ENCODE results near the gene RAB8B.

Gene RAB8B

GRCh38 chr15:63260791-63261190 lies 71.4 kb downstream of the RAB8B start:
- no peak for DNase-seq (ENCODE audit: low read depth in 2 of 2, low spot score in 1 of 2)

- DNase-seq (ENCODE audit: low read depth in 2 of 2, low spot score in 1 of 2): no peak
Measured at GRCh38 chr15:63261311-63261710, 71.9 kb downstream of the RAB8B start.

- DNase-seq (ENCODE audit: low read depth in 2 of 2, low spot score in 1 of 2): no peak
Measured at GRCh38 chr15:63263519-63263918, 74.1 kb downstream of the RAB8B start.

GRCh38 chr15:63264688-63265293 lies 75.4 kb downstream of the RAB8B start:
- DNase-seq (ENCODE audit: low read depth in 2 of 2, low spot score in 1 of 2): no peak

GRCh38 chr15:63274427-63274826 lies 85.0 kb downstream of the RAB8B start:
- DNase-seq (ENCODE audit: low read depth in 2 of 2, low spot score in 1 of 2): no peak

GRCh38 chr15:63276342-63277037 lies 87.1 kb downstream of the RAB8B start:
- no peak for DNase-seq (ENCODE audit: low read depth in 2 of 2, low spot score in 1 of 2)

- DNase-seq (ENCODE audit: low read depth in 2 of 2, low spot score in 1 of 2): peak; percentile 37 to 70
Measured at GRCh38 chr15:63277038-63277892, 87.9 kb downstream of the RAB8B start, which contains the start of gene APH1B. APH1B (plus strand) TSS chr15:63277605; CDS start chr15:63277624, 19 bp downstream.

GRCh38 chr15:63277893-63278456 lies 88.6 kb downstream of the RAB8B start:
- no peak for DNase-seq (ENCODE audit: low read depth in 2 of 2, low spot score in 1 of 2)

- no peak for DNase-seq (ENCODE audit: low read depth in 2 of 2, low spot score in 1 of 2)
Measured at GRCh38 chr15:63283126-63283525, 93.7 kb downstream of the RAB8B start.

- DNase-seq (ENCODE audit: low read depth in 2 of 2, low spot score in 1 of 2): no peak
Measured at GRCh38 chr15:63284335-63284734, 94.9 kb downstream of the RAB8B start.

- no peak for DNase-seq (ENCODE audit: low read depth in 2 of 2, low spot score in 1 of 2)
Measured at GRCh38 chr15:63287109-63287508, 97.7 kb downstream of the RAB8B start.

GRCh38 chr15:63288342-63288741 lies 98.9 kb downstream of the RAB8B start:
- DNase-seq (ENCODE audit: low read depth in 2 of 2, low spot score in 1 of 2): no peak

GRCh38 chr15:63288778-63289378 lies 99.5 kb downstream of the RAB8B start:
- no peak for DNase-seq (ENCODE audit: low read depth in 2 of 2, low spot score in 1 of 2)

GRCh38 chr15:63291507-63291906 lies 102.1 kb downstream of the RAB8B start:
- no peak for DNase-seq (ENCODE audit: low read depth in 2 of 2, low spot score in 1 of 2)

- DNase-seq (ENCODE audit: low read depth in 2 of 2, low spot score in 1 of 2): no peak
Measured at GRCh38 chr15:63292241-63292640, 102.8 kb downstream of the RAB8B start.

- DNase-seq (ENCODE audit: low read depth in 2 of 2, low spot score in 1 of 2): no peak
Measured at GRCh38 chr15:63292771-63293170, 103.4 kb downstream of the RAB8B start.

- no peak for DNase-seq (ENCODE audit: low read depth in 2 of 2, low spot score in 1 of 2)
Measured at GRCh38 chr15:63294359-63294758, 105.0 kb downstream of the RAB8B start.

GRCh38 chr15:63295341-63295740 lies 105.9 kb downstream of the RAB8B start:
- no peak for DNase-seq (ENCODE audit: low read depth in 2 of 2, low spot score in 1 of 2)

GRCh38 chr15:63296195-63296594 lies 106.8 kb downstream of the RAB8B start:
- DNase-seq (ENCODE audit: low read depth in 2 of 2, low spot score in 1 of 2): no peak

GRCh38 chr15:63299943-63300575 lies 110.7 kb downstream of the RAB8B start:
- DNase-seq (ENCODE audit: low read depth in 2 of 2, low spot score in 1 of 2): no peak

GRCh38 chr15:63301088-63301487 lies 111.7 kb downstream of the RAB8B start:
- no peak for DNase-seq (ENCODE audit: low read depth in 2 of 2, low spot score in 1 of 2)

All from stimulated activated CD8-positive, alpha-beta memory T cell treated with anti-CD3 and anti-CD28 coated beads, Interleukin-4, amount 100 ng/mL, for 4 hours (primary cell).